ENCODE measurements around the gene LILRB3. TPM values are rescaled to one million over a fixed set of nuclear protein-coding genes. Genes with fewer than 3 reads are reported as not detected.

Gene LILRB3
- total and polyA plus RNA-seq, 9 donors, result 0.31 to 5.5 (median 2.5) TPM

GRCh38 chr19:54211235-54211634 is 11.6 kb downstream of the LILRB3 start:
- Histone ChIP-seq H3K4me1 (ENCODE audit: insufficient read depth) (peaks cover 34% of the 10 kb centered on the region), H3K9me3 (no peaks in the 10 kb centered on the region), H3K27ac (no peak overlapping the region), H3K27me3 (no peaks in the 10 kb centered on the region), H3K36me3 (no peaks in the 10 kb centered on the region), H3K4me3 (no peak overlapping the region)
- 78 to 88% (median 87%) methylated on average over 12 of the region's 12 CpGs for WGBS, 3 donors
- intact Hi-C loops (cut with DNase I), result no loop called here
- no peak for TF ChIP-seq POLR2A (IDR thresholded peaks at IDR 0.05)
- no peak for DNase-seq

DNA sequence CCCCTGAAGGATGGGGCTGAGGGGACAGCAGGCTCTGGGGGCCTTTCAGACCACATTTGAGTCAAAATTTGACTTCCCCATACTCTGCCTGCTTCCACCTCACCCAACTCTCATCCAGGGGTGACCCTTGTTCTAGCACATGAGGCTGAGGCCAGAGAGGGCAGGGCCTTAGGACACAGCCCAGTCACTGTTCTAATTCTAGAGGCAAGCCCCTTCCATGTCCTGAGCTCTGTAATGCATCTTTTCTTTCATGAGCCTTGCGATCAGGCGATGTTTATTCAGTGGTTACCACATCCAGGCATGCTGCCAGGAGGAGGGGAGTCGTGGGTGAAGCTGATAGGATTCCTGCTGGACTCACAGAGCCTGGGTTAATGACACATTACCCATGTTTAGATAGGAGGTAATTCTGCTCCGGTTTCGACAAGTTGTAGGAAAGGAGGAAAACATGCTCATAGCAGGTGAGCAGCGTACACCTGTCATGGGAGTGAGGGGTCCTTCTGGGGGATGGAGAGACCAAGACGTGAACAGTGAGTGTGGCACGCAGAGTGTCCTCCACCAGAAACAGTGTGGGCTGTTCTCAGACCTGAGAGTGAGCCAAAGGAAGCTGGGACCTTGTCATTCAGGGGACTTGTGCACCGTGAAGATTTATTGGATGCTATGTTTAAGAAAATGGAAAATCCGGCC is 12.9 kb downstream of the LILRB3 start:
- Histone ChIP-seq H3K9me3 (no peaks in the 10 kb centered on the region), H3K27ac (peak overlapping the region; percentile 57 to 82), H3K27me3 (no peaks in the 10 kb centered on the region), H3K4me3 (no peak overlapping the region), H3K36me3 (no peaks in the 10 kb centered on the region), H3K4me1 (ENCODE audit: insufficient read depth) (peaks cover 36% of the 10 kb centered on the region)
- DNase-seq, result peak; percentile 91 to 97 (median 94)
- intact Hi-C loops (cut with DNase I), result loop anchor here in 2 of 4 donors (1.0 to 10.0 kb wide), 2 partner anchors 21 to 1465 kb away; partner anchors contain the start of genes EPN1 (in 1 of the 2) and MBOAT7 (in 1 of the 2)
- TF ChIP-seq EP300 (IDR thresholded peaks at IDR 0.05), result no peak
- TF ChIP-seq, protein P1, sequence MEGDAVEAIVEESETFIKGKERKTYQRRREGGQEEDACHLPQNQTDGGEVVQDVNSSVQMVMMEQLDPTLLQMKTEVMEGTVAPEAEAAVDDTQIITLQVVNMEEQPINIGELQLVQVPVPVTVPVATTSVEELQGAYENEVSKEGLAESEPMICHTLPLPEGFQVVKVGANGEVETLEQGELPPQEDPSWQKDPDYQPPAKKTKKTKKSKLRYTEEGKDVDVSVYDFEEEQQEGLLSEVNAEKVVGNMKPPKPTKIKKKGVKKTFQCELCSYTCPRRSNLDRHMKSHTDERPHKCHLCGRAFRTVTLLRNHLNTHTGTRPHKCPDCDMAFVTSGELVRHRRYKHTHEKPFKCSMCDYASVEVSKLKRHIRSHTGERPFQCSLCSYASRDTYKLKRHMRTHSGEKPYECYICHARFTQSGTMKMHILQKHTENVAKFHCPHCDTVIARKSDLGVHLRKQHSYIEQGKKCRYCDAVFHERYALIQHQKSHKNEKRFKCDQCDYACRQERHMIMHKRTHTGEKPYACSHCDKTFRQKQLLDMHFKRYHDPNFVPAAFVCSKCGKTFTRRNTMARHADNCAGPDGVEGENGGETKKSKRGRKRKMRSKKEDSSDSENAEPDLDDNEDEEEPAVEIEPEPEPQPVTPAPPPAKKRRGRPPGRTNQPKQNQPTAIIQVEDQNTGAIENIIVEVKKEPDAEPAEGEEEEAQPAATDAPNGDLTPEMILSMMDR (IDR thresholded peaks at IDR 0.05), result no peak
- TF ChIP-seq POLR2A (IDR thresholded peaks at IDR 0.05), result no peak
- 16 to 23% (median 20%) methylated on average over 10 of the region's 10 CpGs for WGBS, 3 donors

DNA sequence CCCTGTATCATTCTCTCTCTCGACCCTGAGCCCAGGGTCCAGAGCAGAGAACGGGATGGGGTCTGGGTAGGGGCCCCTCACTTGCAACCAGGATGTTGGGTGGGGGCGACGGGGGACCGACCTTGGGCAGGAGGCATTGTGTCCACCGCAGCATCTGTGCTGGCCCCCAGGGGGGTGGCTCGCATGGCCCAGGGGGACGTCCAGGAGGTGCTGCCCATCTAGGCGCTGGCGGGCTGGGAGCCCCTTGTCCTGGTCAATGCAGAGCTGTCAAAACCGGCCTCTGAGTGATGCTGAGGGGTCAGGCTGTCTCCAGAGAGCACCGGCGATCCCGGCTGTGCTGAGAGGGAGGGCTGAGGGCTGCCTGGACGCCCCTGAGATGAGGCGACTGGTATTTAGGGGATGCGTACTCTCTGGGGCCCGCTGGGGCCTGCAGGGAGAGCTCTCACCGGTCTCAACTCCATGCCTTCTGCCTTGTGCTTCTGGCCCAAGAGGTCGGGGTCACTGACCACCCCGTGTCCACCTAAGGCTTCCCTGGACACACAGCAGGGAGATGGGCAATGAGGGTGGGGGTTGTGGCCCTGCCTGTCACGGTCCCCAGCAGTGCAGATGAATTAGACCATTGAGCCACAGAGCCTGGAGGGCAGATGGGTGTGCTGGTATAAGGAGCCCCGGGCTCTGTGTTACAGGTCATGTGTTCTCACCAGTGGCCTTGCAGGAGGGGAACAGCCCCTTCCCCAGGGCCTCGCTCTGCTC is 13.6 kb downstream of the LILRB3 start:
- Histone ChIP-seq H3K9me3 (no peaks in the 10 kb centered on the region), H3K27ac (peak overlapping the region; percentile 56 to 82), H3K4me1 (ENCODE audit: insufficient read depth) (peaks cover 37% of the 10 kb centered on the region), H3K27me3 (no peaks in the 10 kb centered on the region), H3K36me3 (no peaks in the 10 kb centered on the region), H3K4me3 (no peak overlapping the region)
- DNase-seq, result peak in 4 of 5 donors; percentile 31 to 62 (median 52)
- WGBS, 3 donors, result 38 to 51% (median 44%) methylated on average over 22 to 24 of the region's 24 CpGs
- TF ChIP-seq EP300 (IDR thresholded peaks at IDR 0.05) (no peak), POLR2A (IDR thresholded peaks at IDR 0.05) (no peak)
- TF ChIP-seq, protein P1 (IDR thresholded peaks at IDR 0.05), result no peak
- intact Hi-C loops (cut with DNase I), result loop anchor here in 2 of 4 donors (1.0 to 10.0 kb wide), 2 partner anchors 20 to 1466 kb away; partner anchors contain the start of genes EPN1 (in 1 of the 2) and MBOAT7 (in 1 of the 2)

DNA sequence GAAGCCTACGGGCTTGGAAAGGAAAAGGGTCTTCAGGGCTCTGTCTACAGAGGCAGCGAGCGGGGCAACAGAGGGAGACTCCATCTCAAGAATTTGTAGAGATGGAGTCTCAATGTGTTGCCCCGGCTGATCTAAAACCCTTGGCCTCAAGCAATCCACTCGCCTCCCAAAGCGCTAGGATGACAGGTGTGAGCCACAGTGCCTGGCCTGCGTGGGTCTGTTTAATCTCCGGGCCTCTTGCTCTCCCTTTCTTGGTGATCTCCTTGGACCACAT is 14.1 kb downstream of the LILRB3 start:
- Histone ChIP-seq H3K27me3 (no peaks in the 10 kb centered on the region), H3K4me3 (no peak overlapping the region), H3K27ac (peak overlapping the region; percentile 56 to 82), H3K4me1 (ENCODE audit: insufficient read depth) (peaks cover 37% of the 10 kb centered on the region), H3K9me3 (no peaks in the 10 kb centered on the region), H3K36me3 (no peaks in the 10 kb centered on the region)
- WGBS, 3 donors, result 50 to 58% (median 52%) methylated on average over 8 of the region's 8 CpGs
- intact Hi-C loops (cut with DNase I), result loop anchor here in 2 of 4 donors (1.0 to 10.0 kb wide), 2 partner anchors 19 to 1466 kb away; partner anchors contain the start of genes EPN1 (in 1 of the 2) and MBOAT7 (in 1 of the 2)
- no peak for DNase-seq
- TF ChIP-seq, protein P1 (IDR thresholded peaks at IDR 0.05), result no peak
- TF ChIP-seq POLR2A (IDR thresholded peaks at IDR 0.05), result no peak
- TF ChIP-seq EP300 (IDR thresholded peaks at IDR 0.05), result no peak

All from ovary (tissue), 9 donors.